ENCODE measurements around the gene IL18BP.

- TF ChIP-seq CTCF (IDR thresholded peaks at IDR 0.05) (no peak), EZH2 (IDR thresholded peaks at IDR 0.05) (no peak), EZH2phosphoT487 (IDR thresholded peaks at IDR 0.05) (no peak)
Measured at GRCh38 chr11:72037554-72038311, 39.0 kb downstream of the IL18BP start.

Measured in neural progenitor cell (in vitro differentiated cells).